Liver (tissue), 9 donors: ENCODE measurements around the gene LOXHD1. TPM values are rescaled to one million over a fixed set of nuclear protein-coding genes. Genes with fewer than 3 reads are reported as not detected.

Experiments used
- DNase-seq: peaks from one replicate; pipeline ENCODE4 v3.0.0-alpha.2; 2017; ENCODE audit warnings: low spot score
- H3K27ac ChIP-seq, 2 donors: one replicate each; pipeline ENCODE4 v1.7.0; 2013; ENCODE audit warnings: inconsistent platforms in 2 of 2, low read length in 2 of 2, control low read depth in 1 of 2, low read depth in 1 of 2, mild to moderate bottlenecking in 1 of 2
- H3K27me3 ChIP-seq, 4 donors: one replicate each; pipeline versions ENCODE4 v1.6.1 to v1.7.0; 2013; ENCODE audit warnings: low read length in 3 of 4, inconsistent platforms in 1 of 4, mild to moderate bottlenecking in 1 of 4, moderate library complexity in 1 of 4; ENCODE audit not compliant: control insufficient read depth in 4 of 4, insufficient read depth in 4 of 4
- H3K36me3 ChIP-seq, 4 donors: one replicate each; pipeline versions ENCODE4 v1.6.1 to v1.7.0; 2013; ENCODE audit warnings: low read length in 3 of 4, mild to moderate bottlenecking in 3 of 4, low read depth in 1 of 4, moderate library complexity in 1 of 4; ENCODE audit not compliant: control insufficient read depth in 4 of 4, insufficient read depth in 3 of 4
- H3K4me1 ChIP-seq, 4 donors: one replicate each; pipeline versions ENCODE4 v1.6.1 to v1.7.0; 2013; ENCODE audit warnings: low read length in 3 of 4, mild to moderate bottlenecking in 3 of 4, moderate library complexity in 1 of 4; ENCODE audit not compliant: control insufficient read depth in 4 of 4, insufficient read depth in 4 of 4
- H3K4me3 ChIP-seq, 3 donors: one replicate each; pipeline versions ENCODE4 v1.6.1 to v1.7.0; 2013; ENCODE audit warnings: low read length in 3 of 3, control low read depth in 1 of 3, low read depth in 1 of 3, mild to moderate bottlenecking in 1 of 3
- H3K9ac ChIP-seq, 2 donors: one replicate each; pipeline ENCODE4 v1.7.0; 2013; ENCODE audit warnings: low read length in 2 of 2, mild to moderate bottlenecking in 2 of 2, moderate library complexity in 2 of 2, control low read depth in 1 of 2, low read depth in 1 of 2
- H3K9me3 ChIP-seq, 4 donors: one replicate each; pipeline versions ENCODE4 v1.6.1 to v1.7.0; 2013; ENCODE audit warnings: low read length in 3 of 4; ENCODE audit not compliant: control insufficient read depth in 4 of 4
- ATF3 ChIP-seq: IDR thresholded peaks from 2 replicates; pipeline ENCODE4 v1.6.1; 2016; ENCODE audit warnings: antibody characterized with exemption
- CTCF ChIP-seq: fragments of 150-350 bp; IDR thresholded peaks from 2 replicates; pipeline ENCODE4 v1.5.1; 2017; ENCODE audit warnings: improper control_type of control experiment, low read depth, low read length; ENCODE audit not compliant: missing input control
- EGR1 ChIP-seq, 2 donors: IDR thresholded peaks; 2 replicates each; pipeline ENCODE4 v1.6.1; 2016 to 2018; ENCODE audit warnings: antibody characterized with exemption in 2 of 2, low read depth in 2 of 2
- FOXA1 ChIP-seq: IDR thresholded peaks from 2 replicates; pipeline ENCODE4 v1.6.1; 2016; ENCODE audit warnings: antibody characterized with exemption
- FOXA2 ChIP-seq: IDR thresholded peaks from 2 replicates; pipeline ENCODE4 v1.6.1; 2016; ENCODE audit warnings: antibody characterized with exemption
- GABPA ChIP-seq, 2 donors: IDR thresholded peaks in 1 of 2; conservative IDR thresholded peaks in 1 of 2; 2 replicates each; pipeline ENCODE4 v1.6.1; 2016; ENCODE audit warnings: antibody characterized with exemption in 2 of 2, mild to moderate bottlenecking in 1 of 2, moderate library complexity in 1 of 2
- HNF4A ChIP-seq, 2 donors: conservative IDR thresholded peaks; 2 replicates each; pipeline ENCODE4 v1.6.1; 2016; ENCODE audit warnings: antibody characterized with exemption in 2 of 2, mild to moderate bottlenecking in 2 of 2
- HNF4G ChIP-seq: IDR thresholded peaks from 2 replicates; pipeline ENCODE4 v1.6.1; 2016; ENCODE audit warnings: antibody characterized with exemption
- JUND ChIP-seq, 2 donors: IDR thresholded peaks; 2 replicates each; pipeline ENCODE4 v1.6.1; 2016; ENCODE audit warnings: antibody characterized with exemption in 2 of 2
- MAX ChIP-seq: IDR thresholded peaks from 2 replicates; pipeline ENCODE4 v1.6.1; 2016; ENCODE audit warnings: antibody characterized with exemption
- NR2F2 ChIP-seq: IDR thresholded peaks from 2 replicates; pipeline ENCODE4 v1.6.1; 2016; ENCODE audit warnings: antibody characterized with exemption
- RAD21 ChIP-seq, 2 donors: IDR thresholded peaks; 2 replicates each; pipeline ENCODE4 v1.6.1; 2016; ENCODE audit warnings: antibody characterized with exemption in 2 of 2, mild to moderate bottlenecking in 2 of 2
- REST ChIP-seq: IDR thresholded peaks from 2 replicates; pipeline ENCODE4 v1.6.1; 2016; ENCODE audit warnings: antibody characterized with exemption, mild to moderate bottlenecking
- RXRA ChIP-seq, 2 donors: IDR thresholded peaks; 2 replicates each; pipeline ENCODE4 v1.6.1; 2017 to 2018; ENCODE audit warnings: antibody characterized with exemption in 2 of 2, mild to moderate bottlenecking in 1 of 2
- SP1 ChIP-seq: IDR thresholded peaks from 2 replicates; pipeline ENCODE4 v1.6.1; 2018; ENCODE audit warnings: antibody characterized with exemption, mild to moderate bottlenecking
- TAF1 ChIP-seq: conservative IDR thresholded peaks from 2 replicates; pipeline ENCODE4 v1.6.1; 2016; ENCODE audit warnings: antibody characterized with exemption, mild to moderate bottlenecking
- YY1 ChIP-seq: IDR thresholded peaks from 2 replicates; pipeline ENCODE4 v1.6.1; 2016; ENCODE audit warnings: antibody characterized with exemption, mild to moderate bottlenecking
- ZBTB33 ChIP-seq: IDR thresholded peaks from 2 replicates; pipeline ENCODE4 v1.6.1; 2016; ENCODE audit warnings: antibody characterized with exemption
- WGBS: extraction: QIAGEN DNeasy Blood & Tissue Kit; methylation state at CpG from one replicate; pipeline ENCODE4 v1.1.7; 2013; 5-methylcytosine and 5-hydroxymethylcytosine counted together
- polyA plus RNA-seq, 2 donors: library from polyadenylated mRNA; stranded (reverse) in 1 of 2; unstranded in 1 of 2; fragments of 200-250 nt in 1 of 2; fragments of >200 nt in 1 of 2; fragmentation: Nextera tagmentation in 1 of 2; extraction: Ambion mirVana in 1 of 2; gene quantifications; one replicate each; pipeline versions ENCODE4 v1.2.1 to v1.2.3, GENCODE V29; 2013 to 2015
- total RNA-seq, 2 donors: library from RNA; depleted of rRNA; stranded (reverse); fragments of >200 nt; gene quantifications; one replicate each; pipeline ENCODE4 v1.2.3, GENCODE V29; 2014
- donor health status: healthy.
- donor health status: healthy.
- donor health status: healthy.
- donor health status: healthy.
- donor health status: healthy.

LOXHD1 gene
- total and polyA plus RNA-seq, 4 donors = 0.09 to 0.25 TPM; not detected in 2

- Histone ChIP-seq H3K36me3 (no peaks in the 10 kb centered on the region), H3K4me3 (no peak overlapping the region), H3K9me3 (no peaks in the 10 kb centered on the region), H3K27ac (no peak overlapping the region), H3K4me1 (no peaks in the 10 kb centered on the region), H3K9ac (no peak overlapping the region), H3K27me3 (no peaks in the 10 kb centered on the region)
- TF ChIP-seq TAF1 = no peak
- TF ChIP-seq EGR1 (IDR thresholded peaks at IDR 0.05; ENCODE audit: low read depth in 2 of 2) = no peak
- no peak for TF ChIP-seq HNF4A (conservative IDR thresholded peaks at IDR 0.05)
- TF ChIP-seq SP1 = no peak
- TF ChIP-seq YY1 = no peak
- TF ChIP-seq RXRA (IDR thresholded peaks at IDR 0.05) = no peak
- TF ChIP-seq GABPA (IDR thresholded peaks at IDR 0.05 in 1 of 2, conservative IDR thresholded peaks at IDR 0.05 in 1 of 2) = no peak
- no peak for TF ChIP-seq FOXA2
- DNase-seq = no peak
- WGBS = 79% methylated on average over 3 of the region's 3 CpGs
Measured at GRCh38 chr18:46587600-46587999, 69.4 kb downstream of the LOXHD1 start.

GRCh38 chr18:46583711-46584110 lies 73.3 kb downstream of the LOXHD1 start:
- Histone ChIP-seq H3K36me3 (no peaks in the 10 kb centered on the region), H3K27ac (no peak overlapping the region), H3K9me3 (peaks cover 3 to 18% (median 5%) of the 10 kb centered on the region in 4 donors), H3K4me1 (no peaks in the 10 kb centered on the region), H3K27me3 (no peaks in the 10 kb centered on the region), H3K9ac (no peak overlapping the region), H3K4me3 (no peak overlapping the region)
- no peak for TF ChIP-seq HNF4A (conservative IDR thresholded peaks at IDR 0.05)
- no peak for TF ChIP-seq YY1
- no peak for TF ChIP-seq ZBTB33
- no peak for TF ChIP-seq MAX
- no peak for TF ChIP-seq FOXA1
- no peak for TF ChIP-seq REST
- no peak for TF ChIP-seq RAD21 (IDR thresholded peaks at IDR 0.05)
- TF ChIP-seq EGR1 (IDR thresholded peaks at IDR 0.05; ENCODE audit: low read depth in 2 of 2) = no peak
- TF ChIP-seq HNF4G = no peak
- no peak for TF ChIP-seq ATF3
- no peak for TF ChIP-seq SP1
- no peak for TF ChIP-seq TAF1
- no peak for TF ChIP-seq JUND (IDR thresholded peaks at IDR 0.05)
- TF ChIP-seq FOXA2 = no peak
- no peak for TF ChIP-seq NR2F2
- no peak for TF ChIP-seq GABPA (IDR thresholded peaks at IDR 0.05 in 1 of 2, conservative IDR thresholded peaks at IDR 0.05 in 1 of 2)
- no peak for TF ChIP-seq CTCF
- no peak for TF ChIP-seq RXRA (IDR thresholded peaks at IDR 0.05)
- no peak for DNase-seq
- WGBS = 80% methylated on average over 3 of the region's 3 CpGs
